ENCODE results near the gene USH2A.

Gene USH2A

GRCh38 chr1:215768303-215768702, 654.9 kb downstream of the USH2A start:
- DNase-seq (ENCODE audit: low spot score): no peak
- TF ChIP-seq CTCF (IDR thresholded peaks at IDR 0.05; ENCODE audit: extremely low read depth, insufficient read depth, missing control alignments): no peak
- in situ Hi-C loops (cut with MboI; ENCODE audit: low pct_unique_long_range_greater_than_20kb, low sequenced_read_pairs, unreplicated experiment): no loop called here

GRCh38 chr1:215767761-215768160, 655.5 kb downstream of the USH2A start:
- DNase-seq (ENCODE audit: low spot score): no peak
- no peak for TF ChIP-seq CTCF (IDR thresholded peaks at IDR 0.05; ENCODE audit: extremely low read depth, insufficient read depth, missing control alignments)
- in situ Hi-C loops (cut with MboI; ENCODE audit: low pct_unique_long_range_greater_than_20kb, low sequenced_read_pairs, unreplicated experiment): no loop called here

- DNase-seq (ENCODE audit: low spot score): no peak
- in situ Hi-C loops (cut with MboI; ENCODE audit: low pct_unique_long_range_greater_than_20kb, low sequenced_read_pairs, unreplicated experiment): no loop called here
- no peak for TF ChIP-seq CTCF (IDR thresholded peaks at IDR 0.05; ENCODE audit: extremely low read depth, insufficient read depth, missing control alignments)
These were observed 656.7 kb downstream of the USH2A start for GRCh38 chr1:215766521-215766920.

GRCh38 chr1:215765833-215766232, 657.4 kb downstream of the USH2A start:
- no peak for TF ChIP-seq CTCF (IDR thresholded peaks at IDR 0.05; ENCODE audit: extremely low read depth, insufficient read depth, missing control alignments)
- in situ Hi-C loops (cut with MboI; ENCODE audit: low pct_unique_long_range_greater_than_20kb, low sequenced_read_pairs, unreplicated experiment): no loop called here
- DNase-seq (ENCODE audit: low spot score): no peak

- no peak for TF ChIP-seq CTCF (IDR thresholded peaks at IDR 0.05; ENCODE audit: extremely low read depth, insufficient read depth, missing control alignments)
- in situ Hi-C loops (cut with MboI; ENCODE audit: low pct_unique_long_range_greater_than_20kb, low sequenced_read_pairs, unreplicated experiment): no loop called here
- DNase-seq (ENCODE audit: low spot score): no peak
These were observed 661.8 kb downstream of the USH2A start for GRCh38 chr1:215761446-215761845.

- in situ Hi-C loops (cut with MboI; ENCODE audit: low pct_unique_long_range_greater_than_20kb, low sequenced_read_pairs, unreplicated experiment): no loop called here
- no peak for DNase-seq (ENCODE audit: low spot score)
- TF ChIP-seq CTCF (IDR thresholded peaks at IDR 0.05; ENCODE audit: extremely low read depth, insufficient read depth, missing control alignments): no peak
These were observed 669.1 kb downstream of the USH2A start for GRCh38 chr1:215754112-215754511.

GRCh38 chr1:215749414-215749813, 673.8 kb downstream of the USH2A start:
- in situ Hi-C loops (cut with MboI; ENCODE audit: low pct_unique_long_range_greater_than_20kb, low sequenced_read_pairs, unreplicated experiment): no loop called here
- TF ChIP-seq CTCF (IDR thresholded peaks at IDR 0.05; ENCODE audit: extremely low read depth, insufficient read depth, missing control alignments): no peak
- DNase-seq (ENCODE audit: low spot score): no peak
